IMR-90 (cell line): Measurements from ENCODE around the gene KDM2A. TPM values are rescaled to one million over a fixed set of nuclear protein-coding genes. Genes with fewer than 3 reads are reported as not detected.

ENCODE experiments used
- ATAC-seq: fragments of 200-7000 bp; cut with Tn5 transposase; 2 replicates; pipeline ENCODE4 v1.9.1; 2020; ENCODE audit warnings: low read depth, mild to moderate bottlenecking, moderate library complexity
- BruUV-seq: library from RNA; stranded (reverse); fragments of 400-500 nt; replicated peaks from 2 replicates; lab custom pipeline; 2021; lab: Mats Ljungman, UMichigan
- CTCF ChIA-PET: fragments of 300-600 bp; formaldehyde crosslinking; extraction: SDS; loops from one replicate; lab custom pipeline; 2021; ENCODE audit warnings: antibody characterized with exemption; lab: Yijun Ruan, JAX
- POLR2A ChIA-PET: fragments of 300-600 bp; sonication (Branson Sonifier 250); formaldehyde crosslinking; loops from one replicate; lab custom pipeline; 2022; ENCODE audit warnings: antibody characterized with exemption; ENCODE audit not compliant: unreplicated experiment; lab: Charles Lee
- DNase-seq: peaks from one replicate; pipeline ENCODE4 v3.0.0; 2013
- H2AFZ ChIP-seq: replicated peaks from 2 replicates; pipeline ENCODE3; 2013; ENCODE audit warnings: low read length, mild to moderate bottlenecking; ENCODE audit not compliant: poor library complexity
- H2AK5ac ChIP-seq: 2 replicates; pipeline ENCODE4 v1.6.1; 2013; ENCODE audit warnings: low read depth, low read length, inconsistent platforms
- H2AK9ac ChIP-seq: replicated peaks from 2 replicates; pipeline ENCODE3; 2013; ENCODE audit warnings: mild to moderate bottlenecking, low read depth, low read length, moderate library complexity; ENCODE audit not compliant: poor library complexity
- H2BK120ac ChIP-seq: 2 replicates; pipeline ENCODE4 v1.6.1; 2013; ENCODE audit warnings: low read depth, low read length, inconsistent platforms
- H2BK15ac ChIP-seq: 3 replicates; pipeline ENCODE4 v1.6.1; 2013; ENCODE audit warnings: low read depth, low read length, inconsistent platforms
- H2BK20ac ChIP-seq: 2 replicates; pipeline ENCODE4 v1.6.1; 2013; ENCODE audit warnings: low read depth, mild to moderate bottlenecking, inconsistent platforms, low read length, moderate library complexity
- H2BK5ac ChIP-seq: 2 replicates; pipeline ENCODE4 v1.6.1; 2013; ENCODE audit warnings: mild to moderate bottlenecking, low read depth, low read length, inconsistent platforms; ENCODE audit not compliant: poor library complexity, severe bottlenecking
- H3K14ac ChIP-seq: replicated peaks from 2 replicates; pipeline ENCODE4 v1.6.1; 2013; ENCODE audit warnings: low read depth, low read length, inconsistent platforms
- H3K18ac ChIP-seq: 2 replicates; pipeline ENCODE4 v1.6.1; 2013; ENCODE audit warnings: low read depth, low read length, control low read depth
- H3K23ac ChIP-seq: 2 replicates; pipeline ENCODE4 v1.6.1; 2013; ENCODE audit warnings: low read depth, low read length, inconsistent platforms
- H3K27ac ChIP-seq: 2 replicates; pipeline ENCODE4 v1.5.1; 2013; ENCODE audit warnings: mild to moderate bottlenecking, control low read depth, low read length; ENCODE audit not compliant: insufficient read depth
- H3K27me3 ChIP-seq: 2 replicates; pipeline ENCODE4 v1.6.1; 2013; ENCODE audit warnings: low read length; ENCODE audit not compliant: control insufficient read depth, insufficient read depth
- H3K36me3 ChIP-seq: 2 replicates; pipeline ENCODE4 v1.6.1; 2013; ENCODE audit warnings: low read length, mixed read lengths; ENCODE audit not compliant: control insufficient read depth, insufficient read depth
- H3K4ac ChIP-seq: 2 replicates; pipeline ENCODE4 v1.6.1; 2013; ENCODE audit warnings: low read depth, low read length, inconsistent platforms
- H3K4me1 ChIP-seq: 2 replicates; pipeline ENCODE4 v1.6.1; 2013; ENCODE audit warnings: low read length, mixed read lengths; ENCODE audit not compliant: control insufficient read depth, insufficient read depth
- H3K4me2 ChIP-seq: 2 replicates; pipeline ENCODE4 v1.6.1; 2013; ENCODE audit warnings: low read depth, mild to moderate bottlenecking, control low read depth, low read length, moderate library complexity
- H3K4me3 ChIP-seq: 2 replicates; pipeline ENCODE4 v1.5.1; 2013; ENCODE audit warnings: low read depth, mild to moderate bottlenecking, control low read depth, low read length, moderate library complexity; ENCODE audit not compliant: insufficient read depth
- H3K56ac ChIP-seq: 2 replicates; pipeline ENCODE4 v1.6.1; 2013; ENCODE audit warnings: low read length, inconsistent platforms; ENCODE audit not compliant: insufficient read depth; ENCODE audit errors: extremely low read depth
- H3K79me1 ChIP-seq, 2 experiments: 2 replicates each; pipeline ENCODE4 v1.6.1; 2013; ENCODE audit warnings: low read length in 2 of 2, inconsistent platforms in 1 of 2, low read depth in 1 of 2
- H3K9ac ChIP-seq: 2 replicates; pipeline ENCODE4 v1.6.1; 2013; ENCODE audit warnings: low read depth, low read length, control low read depth
- H3K9me1 ChIP-seq: 2 replicates; pipeline ENCODE4 v1.6.1; 2013; ENCODE audit warnings: low read length, inconsistent platforms; ENCODE audit not compliant: insufficient read depth
- H3K9me3 ChIP-seq: 2 replicates; pipeline ENCODE4 v1.6.1; 2013; ENCODE audit warnings: low read length; ENCODE audit not compliant: control insufficient read depth, insufficient read depth
- H4K20me1 ChIP-seq: 2 replicates; pipeline ENCODE4 v1.6.1; 2013; ENCODE audit warnings: low read length, inconsistent platforms; ENCODE audit not compliant: insufficient read depth
- H4K5ac ChIP-seq: 2 replicates; pipeline ENCODE4 v1.6.1; 2013; ENCODE audit warnings: mild to moderate bottlenecking, low read depth, low read length, control low read depth
- H4K8ac ChIP-seq, 2 experiments: 2 replicates each; pipeline ENCODE4 v1.6.1; 2013; ENCODE audit warnings: low read depth in 2 of 2, low read length in 2 of 2, control low read depth in 1 of 2, inconsistent platforms in 1 of 2
- H4K91ac ChIP-seq: 2 replicates; pipeline ENCODE4 v1.6.1; 2013; ENCODE audit warnings: low read depth, low read length, inconsistent platforms; ENCODE audit not compliant: insufficient read depth
- BHLHE40 ChIP-seq: fragments of 150-350 bp; IDR thresholded peaks from 2 replicates; pipeline ENCODE4 v1.6.1; 2016; ENCODE audit warnings: mild to moderate bottlenecking, low read depth, low read length
- CEBPB ChIP-seq: IDR thresholded peaks from 2 replicates; pipeline ENCODE4 v1.6.1; 2012; ENCODE audit warnings: low read depth, low read length, improper control_type of control experiment
- MAFK ChIP-seq: IDR thresholded peaks from 2 replicates; pipeline ENCODE4 v1.6.1; 2012; ENCODE audit warnings: low read depth, low read length, improper control_type of control experiment
- MXI1 ChIP-seq: IDR thresholded peaks from 2 replicates; pipeline ENCODE4 v1.6.1; 2012; ENCODE audit warnings: low read depth, mild to moderate bottlenecking, low read length, moderate library complexity, borderline replicate concordance
- POLR2A ChIP-seq: IDR thresholded peaks from 2 replicates; pipeline ENCODE4 v1.6.1; 2012; ENCODE audit warnings: mild to moderate bottlenecking, low read depth, low read length
- RAD21 ChIP-seq: IDR thresholded peaks from 2 replicates; pipeline ENCODE4 v1.6.1; 2012; ENCODE audit warnings: low read length, improper control_type of control experiment
- SMC3 ChIP-seq: fragments of 150-350 bp; IDR thresholded peaks from 2 replicates; pipeline ENCODE4 v1.6.1; 2016; ENCODE audit warnings: low read depth, mild to moderate bottlenecking, antibody characterized with exemption, low read length, moderate library complexity
- WGBS, 2 experiments: methylation state at CpG; one replicate each; pipeline versions ENCODE4 v1.1.5 to v1.1.7; 2013; ENCODE audit warnings: missing lambda C conversion rate in 2 of 2; ENCODE audit not compliant: insufficient read length in 1 of 2; ENCODE audit errors: extremely low coverage in 2 of 2; 5-methylcytosine and 5-hydroxymethylcytosine counted together
- dilution Hi-C: fragments of 300-500 bp; cut with HindIII; formaldehyde crosslinking; loops from one replicate; pipeline ENCODE4 v1.14.3; 2018; ENCODE audit warnings: low sequenced_read_pairs; ENCODE audit not compliant: unreplicated experiment
- in situ Hi-C: fragments of 300-500 bp; cut with MboI; formaldehyde crosslinking; loops from 3 replicates; pipeline ENCODE4 v1.14.3; 2019; ENCODE audit warnings: low sequenced_read_pairs, inconsistent platforms, mixed read lengths
- intact Hi-C: fragments of 100-400 bp; cut with micrococcal nuclease; formaldehyde crosslinking; loops from 2 replicates; pipeline ENCODE4 v1.10.0; 2022
- polyA plus RNA-seq, 3 experiments: library from polyadenylated mRNA; depleted of rRNA; stranded (reverse); fragments of >200 nt; gene quantifications; 2 replicates each; pipeline ENCODE4 v1.2.3, GENCODE V29; 2012; ENCODE audit warnings: low replicate concordance in 1 of 3
- total RNA-seq: library from RNA; depleted of rRNA; stranded (reverse); fragments of >200 nt; gene quantifications from 2 replicates; pipeline ENCODE4 v1.2.3, GENCODE V29; 2012

Gene KDM2A
- total and polyA plus RNA-seq, 2 of the 4 experiments (the other 2 are of a cell fraction) = 26.7 to 42.6 TPM

DNA sequence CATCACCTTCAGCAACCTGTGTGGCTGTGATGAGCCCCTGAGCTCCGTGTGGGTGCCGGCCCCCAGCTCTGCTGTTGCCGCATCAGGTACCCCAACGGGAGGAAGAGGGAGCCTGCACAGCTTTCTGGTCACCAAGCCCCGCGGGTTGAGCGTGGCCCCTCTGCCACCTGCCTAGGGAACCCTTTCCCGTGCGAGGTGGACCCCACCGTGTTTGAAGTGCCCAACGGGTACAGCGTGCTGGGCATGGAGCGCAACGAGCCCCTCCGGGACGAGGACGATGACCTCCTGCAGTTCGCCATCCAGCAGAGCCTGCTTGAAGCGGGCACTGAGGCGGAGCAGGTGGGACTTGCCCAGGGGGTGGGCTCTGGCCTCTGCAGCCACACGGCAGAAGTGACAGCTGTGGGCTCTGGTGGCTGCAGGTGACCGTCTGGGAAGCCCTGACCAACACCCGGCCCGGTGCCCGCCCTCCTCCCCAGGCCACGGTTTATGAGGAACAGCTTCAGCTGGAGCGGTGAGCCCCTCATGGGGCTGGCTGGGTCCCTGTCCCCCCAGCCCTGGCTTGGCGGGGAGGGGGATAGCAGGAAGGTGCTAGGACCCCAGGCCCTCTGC, 182.4 kb downstream of the KDM2A start:
- Histone ChIP-seq H3K18ac (no peak overlapping the region), H3K9me3 (no peaks in the 10 kb centered on the region), H4K5ac (no peak overlapping the region), H2AFZ (no peak overlapping the region), H3K79me1 (peaks cover 6 to 45% of the 10 kb centered on the region in 2 experiments), H3K4me1 (peaks cover 18% of the 10 kb centered on the region), H3K9ac (no peak overlapping the region), H4K8ac (no peak overlapping the region), H3K9me1 (peaks cover 3% of the 10 kb centered on the region), H3K56ac (no peak overlapping the region), H3K4ac (no peak overlapping the region), H2AK9ac (peak overlapping the region; percentile 87), H3K36me3 (peaks cover 37% of the 10 kb centered on the region), H3K27ac (no peak overlapping the region), H2BK120ac (no peak overlapping the region), H2BK15ac (no peak overlapping the region), H4K91ac (no peak overlapping the region), H3K27me3 (no peaks in the 10 kb centered on the region), H4K20me1 (peaks cover 4% of the 10 kb centered on the region), H2BK20ac (no peak overlapping the region), H3K14ac (no peak overlapping the region), H3K4me3 (no peak overlapping the region), H3K23ac (no peak overlapping the region), H2AK5ac (no peak overlapping the region), H2BK5ac (no peak overlapping the region), H3K4me2 (no peak overlapping the region)
- 94% methylated on average over 25 of the region's 28 CpGs; no CpG with 5 or more reads in 1 of the 2 experiments for WGBS, 2 experiments
- dilution Hi-C loops = no loop called here
- intact Hi-C loops = no loop called here
- CTCF ChIA-PET = no interaction called here
- DNase-seq (no peak), ATAC-seq (no peak)
- POLR2A ChIA-PET = no interaction called here
- no TSS peak for BruUV-seq
- in situ Hi-C loops = no loop called here
- TF ChIP-seq SMC3 (no peak), MAFK (no peak), POLR2A (no peak), BHLHE40 (no peak), RAD21 (no peak), CEBPB (no peak), MXI1 (no peak)
